H1 (cell line): ENCODE measurements around the gene SELPLG. TPM values are rescaled to one million over a fixed set of nuclear protein-coding genes. Genes with fewer than 3 reads are reported as not detected.

ENCODE experiments used
- ASH2L ChIP-seq: fragments of 200-600, 300-600 bp; sonication (generic); IDR thresholded peaks from one replicate; pipeline ENCODE4 v1.7.1; 2017; ENCODE audit warnings: low read length
- CBX8 ChIP-seq: fragments of 300-800, 300-1000 bp; sonication (generic); IDR thresholded peaks from 2 replicates; pipeline ENCODE4 v1.7.1; 2016; ENCODE audit warnings: low read depth, low read length, borderline replicate concordance
- CEBPB ChIP-seq: IDR thresholded peaks from 2 replicates; pipeline ENCODE4 v1.6.1; 2012; ENCODE audit warnings: low read depth, low read length
- EGR1 ChIP-seq: IDR thresholded peaks from 2 replicates; pipeline ENCODE4 v1.6.1; 2011; ENCODE audit warnings: low read depth, low read length, borderline replicate concordance
- HDAC2 ChIP-seq, 2 experiments: fragments of 300-600 bp in 1 of 2; sonication (generic) in 1 of 2; IDR thresholded peaks; 2 replicates each; pipeline ENCODE4 v1.6.1; 2011 to 2012; ENCODE audit warnings: low read depth in 2 of 2, low read length in 2 of 2, mild to moderate bottlenecking in 2 of 2, moderate library complexity in 2 of 2, borderline replicate concordance in 1 of 2, inconsistent platforms in 1 of 2
- KDM1A ChIP-seq: fragments of 200-600, 300-600 bp; sonication (generic); IDR thresholded peaks from 2 replicates; pipeline ENCODE4 v1.7.1; 2016; ENCODE audit warnings: mild to moderate bottlenecking, low read length, borderline replicate concordance
- POLR2A ChIP-seq, 2 experiments: IDR thresholded peaks; 1 replicate in 1 of 2; 2 replicates in 1 of 2; pipeline ENCODE4 v1.6.1; 2011; ENCODE audit warnings: low read depth in 2 of 2, low read length in 2 of 2, mild to moderate bottlenecking in 2 of 2; ENCODE audit errors: control extremely low read depth in 1 of 2
- POU5F1 ChIP-seq: IDR thresholded peaks from 2 replicates; pipeline ENCODE4 v1.6.1; 2011; ENCODE audit warnings: low read depth, mild to moderate bottlenecking, low read length, moderate library complexity
- RXRA ChIP-seq: IDR thresholded peaks from 2 replicates; pipeline ENCODE4 v1.6.1; 2011; ENCODE audit warnings: low read depth, mild to moderate bottlenecking, low read length, moderate library complexity; ENCODE audit not compliant: insufficient read depth
- SIRT6 ChIP-seq: IDR thresholded peaks from one replicate; pipeline ENCODE4 v1.7.1; 2012; ENCODE audit warnings: low read length, inconsistent platforms
- SP1 ChIP-seq: IDR thresholded peaks from 2 replicates; pipeline ENCODE4 v1.6.1; 2011; ENCODE audit warnings: low read depth, low read length
- SRF ChIP-seq: IDR thresholded peaks from 2 replicates; pipeline ENCODE4 v1.6.1; 2011; ENCODE audit warnings: mild to moderate bottlenecking, low read depth, low read length, moderate library complexity
- SUZ12 ChIP-seq: fragments of 200-600 bp; sonication (generic); IDR thresholded peaks from 2 replicates; pipeline ENCODE4 v1.6.1; 2012; ENCODE audit warnings: mild to moderate bottlenecking, inconsistent platforms, low read length, moderate library complexity, mixed read lengths
- TBP ChIP-seq: IDR thresholded peaks from 2 replicates; pipeline ENCODE4 v1.6.1; 2011; ENCODE audit warnings: low read depth, low read length, improper control_type of control experiment
- USF2 ChIP-seq: IDR thresholded peaks from 2 replicates; pipeline ENCODE4 v1.6.1; 2011; ENCODE audit warnings: low read length, improper control_type of control experiment
- polyA plus RNA-seq, 7 experiments: library from polyadenylated mRNA; depleted of rRNA in 3 of 7; stranded (reverse) in 5 of 7; unstranded in 2 of 7; fragments of >200 nt in 5 of 7; fragments of 200-250 nt in 2 of 7; gene quantifications; 1 replicate in 5 of 7; 2 replicates in 1 of 7; 4 replicates in 1 of 7; pipeline versions ENCODE4 v1.2.1 to v1.2.3, GENCODE V29; 2011 to 2013; ENCODE audit warnings: missing spikeins in 2 of 7, mixed read lengths in 2 of 7
- total RNA-seq: library from RNA; stranded (reverse); fragmentation: NEBNext Ultra II Directional; extraction: Animal tissue kit (Norgen Biotek cat#: 25700); gene quantifications from 2 replicates; pipeline ENCODE4 v1.2.1, GENCODE V29; 2021

Gene SELPLG
- total and polyA plus RNA-seq, 2 of the 8 experiments (the other 6 are each of a cell fraction or from before 2014, with no cell fraction given) = 0.18 TPM; not detected in 1

GRCh38 chr12:108638141-108638827, 4.6 kb upstream of the SELPLG start (continued):
- TF ChIP-seq CEBPB (no peak), SIRT6 (no peak), EGR1 (no peak), HDAC2 (IDR thresholded peaks at IDR 0.05; ENCODE audit: borderline replicate concordance in 1 of 2, low read depth in 2 of 2, low read length in 2 of 2) (peak in 1 of 2 experiments; percentile 67; a peak in 1 of 4 replicates), POLR2A (IDR thresholded peaks at IDR 0.05; ENCODE audit: control extremely low read depth in 1 of 2, low read depth in 2 of 2, low read length in 2 of 2) (no peak), SP1 (no peak), USF2 (no peak), KDM1A (peak; percentile 82; the same call in 1 of the 2 replicates), TBP (peak; percentile 59), POU5F1 (no peak), ASH2L (peak; percentile 82), RXRA (no peak), SRF (no peak), CBX8 (no peak), SUZ12 (no peak)
